ENCODE data around the gene EPHA2.
A peak's percentile ranks its signal among the peaks of the same experiment; 100 is the strongest.
"Not testable (repeated sequence)": the region's sequence is repeated elsewhere in the genome, so short reads cannot be mapped to it uniquely, and the experiment has no call there.

Gene EPHA2

GRCh38 chr1:16155537-16156410 is at the start of gene EPHA2:
EPHA2 (minus strand) TSS chr1:16156069; CDS start chr1:16155932, 137 bp downstream.
- peak in 1 of 2 experiments; percentile 23 for DNase-seq

DNA sequence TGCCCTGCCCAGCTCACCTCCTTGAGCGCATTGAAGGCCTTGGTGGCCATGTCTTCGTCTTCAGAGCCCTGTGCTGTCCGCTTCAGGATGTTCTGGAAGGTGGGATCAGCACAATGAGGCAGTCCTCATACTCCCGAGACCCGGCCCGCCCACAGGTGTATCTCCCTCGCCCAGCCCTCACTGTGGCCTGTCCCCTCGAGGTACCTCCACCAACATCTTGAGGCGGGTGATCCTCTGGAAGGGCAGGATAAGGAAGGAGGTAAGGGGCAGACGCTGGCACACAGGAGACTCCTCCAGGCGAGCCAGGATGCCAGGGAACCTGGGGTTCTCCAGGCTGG is 49.4 kb upstream of the EPHA2 start:
- DNase-seq, result no peak

DNA sequence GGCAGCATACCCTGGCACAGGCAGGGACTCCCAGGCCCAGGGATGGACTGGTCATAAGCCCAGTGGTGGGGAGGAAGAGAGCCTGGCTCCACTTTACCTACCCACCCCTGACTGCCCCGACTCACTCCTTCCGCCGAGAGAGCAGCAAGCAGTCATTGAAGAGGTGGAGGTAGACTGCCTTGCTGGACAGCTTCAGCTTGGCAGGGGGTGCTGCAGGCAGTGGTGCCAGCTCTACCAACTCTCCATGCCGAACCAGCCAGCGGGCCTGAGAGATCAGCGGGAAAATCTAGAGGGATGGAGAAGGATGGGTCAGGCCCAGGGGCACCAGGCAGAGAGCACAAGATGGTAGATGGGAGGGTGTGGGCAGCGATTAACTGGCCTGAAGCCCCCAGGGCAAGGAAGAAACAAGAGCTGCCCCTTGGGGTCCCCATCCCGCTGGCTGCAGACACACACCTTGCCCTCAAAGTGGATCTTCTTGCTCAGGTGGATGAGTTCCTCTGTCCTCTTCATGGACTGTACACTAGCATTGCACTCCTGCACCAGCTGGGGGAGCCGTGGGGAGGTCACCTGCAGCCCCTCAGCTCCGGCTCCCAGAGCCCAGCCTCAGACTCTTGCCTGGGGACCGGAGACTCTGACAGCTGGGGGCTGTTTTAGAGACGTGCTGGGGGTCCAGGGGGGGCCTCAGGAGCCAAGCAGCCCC is 48.9 kb upstream of the EPHA2 start:
- no peak for DNase-seq

- no peak for DNase-seq
Measured at GRCh38 chr1:16204216-16204615, 48.3 kb upstream of the EPHA2 start.

- DNase-seq, result no peak
Measured at GRCh38 chr1:16203550-16203949, 47.7 kb upstream of the EPHA2 start.

DNA sequence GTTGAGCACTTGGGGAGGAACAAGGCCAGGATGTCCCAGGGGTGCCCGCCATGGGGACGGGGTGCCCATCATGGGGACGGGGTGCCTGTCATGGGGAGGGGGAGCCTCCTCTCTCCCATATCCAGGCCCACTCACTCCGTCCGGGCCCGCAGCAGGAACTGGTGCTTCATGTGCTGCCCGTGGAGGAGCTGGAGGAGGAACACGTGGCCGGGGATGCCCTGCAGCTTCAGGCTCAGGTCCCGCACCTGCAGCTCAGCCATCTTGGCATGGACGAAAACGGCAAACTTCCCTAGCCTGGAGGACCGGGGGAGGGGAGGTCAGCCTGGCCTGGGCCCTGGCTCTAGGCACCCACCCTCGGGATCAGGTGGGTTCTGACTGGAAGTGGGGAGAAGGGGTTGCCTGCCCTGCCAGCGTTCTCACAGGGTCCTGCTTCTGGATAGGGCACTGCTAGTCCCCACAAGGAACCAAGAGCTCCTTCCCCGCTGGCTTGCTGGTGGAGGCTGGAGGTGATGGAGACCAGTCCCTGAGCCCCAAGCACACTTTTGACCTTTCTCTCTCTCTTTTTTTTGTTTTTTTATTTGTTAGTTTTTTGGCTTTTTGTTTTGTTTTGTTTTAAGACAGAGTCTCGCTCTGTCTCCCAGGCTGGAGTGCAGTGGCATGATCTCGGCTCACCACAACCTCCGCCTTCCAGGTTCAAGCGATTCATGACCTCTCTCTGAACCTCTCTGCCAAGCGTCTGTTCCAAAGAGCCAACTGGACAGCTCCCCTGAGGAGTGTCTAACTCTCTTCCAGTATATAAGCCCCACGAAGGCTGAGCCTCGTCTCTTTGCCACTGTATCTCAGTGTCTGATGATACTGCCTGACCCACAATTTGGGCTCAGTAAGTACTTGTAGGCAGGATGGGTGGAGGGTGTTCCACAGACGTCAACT is 46.7 kb upstream of the EPHA2 start:
- DNase-seq, result no peak

DNA sequence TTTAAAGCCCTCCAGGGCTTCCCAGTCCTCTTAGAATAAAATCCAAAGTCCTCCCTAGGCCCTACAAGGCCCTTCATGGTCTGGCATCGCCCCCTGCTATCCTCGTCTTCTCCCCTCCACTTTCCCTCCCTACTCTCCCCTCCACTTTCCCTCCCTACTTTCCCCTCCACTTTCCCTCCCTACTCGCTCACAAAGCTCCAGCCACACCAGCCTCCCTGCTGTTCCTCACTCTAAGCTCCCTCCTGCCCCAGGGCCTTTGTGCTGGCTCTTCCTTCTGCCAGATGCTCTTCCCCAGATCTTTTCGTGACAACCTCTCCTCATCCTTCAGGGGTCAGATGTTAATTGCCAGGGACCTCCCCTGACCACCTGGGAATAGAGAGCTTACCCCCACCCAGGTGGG is 43.8 kb upstream of the EPHA2 start:
- no peak for DNase-seq

GRCh38 chr1:16199157-16199501 is 43.3 kb upstream of the EPHA2 start:
- no peak for DNase-seq

GRCh38 chr1:16198444-16199156 is 42.7 kb upstream of the EPHA2 start:
- no peak for DNase-seq

GRCh38 chr1:16196874-16197273 is 41.0 kb upstream of the EPHA2 start:
- DNase-seq, result no peak

DNA sequence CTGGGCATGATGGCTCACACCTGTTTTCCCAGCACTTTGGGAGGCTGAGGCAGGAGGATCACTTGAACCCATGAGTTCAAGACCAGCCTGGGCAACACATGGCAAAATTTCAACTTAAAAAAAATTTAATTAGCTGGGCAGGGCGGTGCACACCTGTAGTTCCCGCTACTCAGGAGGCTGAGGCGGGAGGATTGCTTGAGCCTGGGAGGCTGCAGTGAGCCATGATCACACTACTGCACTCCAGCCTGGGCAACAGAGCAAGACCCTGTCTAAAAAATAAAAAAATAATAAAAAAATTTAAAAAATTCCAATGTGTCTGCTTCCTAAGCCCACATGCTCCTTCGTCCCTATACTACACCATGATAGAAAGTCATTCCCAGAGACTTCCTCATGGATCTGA is 40.3 kb upstream of the EPHA2 start:
- DNase-seq, result not testable (repeated sequence)

DNA sequence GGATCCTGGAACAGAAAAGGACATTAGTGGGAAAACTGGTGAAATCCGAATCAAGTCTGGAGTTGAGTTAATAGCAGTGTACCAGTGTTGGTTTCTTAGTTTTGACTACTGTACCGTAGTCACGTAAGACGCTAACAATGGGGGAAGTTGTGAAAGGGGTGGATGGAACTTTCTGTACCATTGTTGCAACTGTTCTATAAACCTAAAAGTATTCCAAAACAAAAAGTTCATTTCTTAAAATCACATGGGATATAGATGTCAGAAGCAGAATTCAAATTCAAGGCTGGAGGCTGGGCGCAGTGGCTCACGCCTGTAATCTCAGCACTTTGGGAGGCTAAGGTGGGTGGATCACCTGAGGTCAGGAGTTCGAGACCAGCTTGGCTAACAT is 39.6 kb upstream of the EPHA2 start:
- DNase-seq, result no peak

DNA sequence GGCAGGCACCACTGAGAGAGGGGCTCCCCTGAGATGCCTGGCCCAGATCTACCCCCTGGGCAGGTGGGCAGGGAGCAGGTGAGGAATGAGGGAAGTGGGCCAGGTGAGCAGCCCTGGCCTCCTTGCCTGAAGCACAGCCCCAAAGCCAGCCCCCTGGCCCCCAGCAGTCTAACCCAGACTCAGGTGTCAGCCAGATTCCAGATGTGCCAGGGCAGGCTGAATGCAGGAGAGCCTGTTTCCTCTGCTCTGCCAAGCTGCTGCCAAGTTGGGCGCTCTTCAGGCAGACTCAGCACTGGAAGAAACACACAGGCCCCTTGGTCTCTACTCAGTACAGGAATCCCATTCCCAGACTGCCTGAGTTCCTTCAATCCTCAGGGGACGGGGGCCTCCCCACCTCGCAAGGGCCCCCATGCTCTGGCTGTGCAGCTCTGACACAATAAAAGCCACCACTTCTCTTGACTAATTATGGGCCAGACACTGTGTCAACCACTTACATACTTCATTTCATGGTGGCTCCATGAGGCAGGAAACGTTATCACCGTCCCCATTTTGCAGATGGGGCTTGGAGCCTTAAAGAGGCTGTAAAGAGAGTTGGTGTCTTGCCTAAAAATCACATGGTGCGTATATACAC is 36.2 kb upstream of the EPHA2 start:
- DNase-seq, result no peak

GRCh38 chr1:16191309-16191708 is 35.4 kb upstream of the EPHA2 start:
- no peak for DNase-seq

GRCh38 chr1:16189921-16190621 is 34.2 kb upstream of the EPHA2 start:
- peak; percentile 80 to 94 for DNase-seq

GRCh38 chr1:16189003-16189402 is 33.1 kb upstream of the EPHA2 start:
- DNase-seq, result no peak

- DNase-seq, result no peak
Measured at GRCh38 chr1:16187748-16188401, 32.0 kb upstream of the EPHA2 start.

- DNase-seq, result no peak
Measured at GRCh38 chr1:16186655-16187235, 30.9 kb upstream of the EPHA2 start.

DNA sequence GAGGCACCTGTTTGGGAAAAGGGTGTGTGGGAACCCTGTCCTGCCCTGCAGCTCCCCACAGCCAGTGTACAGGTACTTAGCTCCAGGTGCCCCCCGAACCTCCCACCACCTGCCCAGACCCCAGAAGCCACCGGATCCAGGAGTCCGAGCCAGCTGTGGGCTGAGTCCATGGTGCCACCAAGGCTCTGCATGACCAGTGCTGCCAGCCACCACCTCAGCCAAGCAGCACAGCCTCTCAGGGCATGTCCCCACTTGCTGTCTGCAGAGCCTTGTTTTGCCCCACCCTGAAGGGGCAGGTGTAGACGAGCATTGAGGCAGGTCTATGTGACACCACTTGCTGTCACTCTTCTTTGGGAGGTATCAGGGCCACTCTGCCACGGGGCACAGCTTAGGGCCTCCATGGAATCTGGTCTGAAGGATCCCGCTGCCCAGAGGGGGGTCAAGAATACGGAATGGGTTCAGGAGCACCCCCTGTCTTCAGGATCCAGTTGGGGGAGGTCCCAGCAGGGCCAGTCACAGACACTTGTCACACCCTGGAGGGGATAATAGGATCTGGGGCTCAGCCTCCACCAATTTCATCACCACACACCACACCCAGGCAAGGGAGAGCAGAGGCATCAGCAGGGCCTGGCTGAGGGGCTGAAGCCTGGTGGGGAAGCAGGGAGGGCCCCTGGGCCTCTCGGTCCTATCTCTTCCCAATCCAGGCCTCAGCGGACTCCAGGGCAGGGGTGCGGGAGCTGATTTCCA is 28.9 kb upstream of the EPHA2 start:
- no peak for DNase-seq

Measured in cerebellar nuclear complex (tissue), 1 donor.